ENCODE data around the gene HCFC1R1.

DNA sequence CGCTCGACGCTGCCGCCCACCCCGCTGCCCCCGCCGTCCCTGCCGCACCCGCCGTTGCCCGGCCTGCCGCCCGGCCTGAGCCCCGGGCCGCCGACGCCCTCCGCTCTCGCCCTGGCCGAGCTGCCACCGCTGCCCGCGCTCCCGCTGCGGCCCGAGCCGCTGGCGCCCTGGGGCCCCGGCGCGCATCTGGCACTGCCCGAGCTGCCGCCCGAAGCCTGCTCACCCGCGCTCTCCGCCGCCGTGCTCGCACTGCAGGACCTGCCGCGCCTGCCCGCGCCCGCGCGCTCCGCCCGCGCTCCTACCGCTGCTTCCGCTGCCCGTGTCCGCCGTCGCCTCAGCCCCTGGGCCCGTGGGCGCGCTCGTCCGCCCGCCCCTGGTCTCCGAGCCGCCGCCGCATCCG, 19.4 kb downstream of the HCFC1R1 start:
- TF ChIP-seq, protein P1, sequence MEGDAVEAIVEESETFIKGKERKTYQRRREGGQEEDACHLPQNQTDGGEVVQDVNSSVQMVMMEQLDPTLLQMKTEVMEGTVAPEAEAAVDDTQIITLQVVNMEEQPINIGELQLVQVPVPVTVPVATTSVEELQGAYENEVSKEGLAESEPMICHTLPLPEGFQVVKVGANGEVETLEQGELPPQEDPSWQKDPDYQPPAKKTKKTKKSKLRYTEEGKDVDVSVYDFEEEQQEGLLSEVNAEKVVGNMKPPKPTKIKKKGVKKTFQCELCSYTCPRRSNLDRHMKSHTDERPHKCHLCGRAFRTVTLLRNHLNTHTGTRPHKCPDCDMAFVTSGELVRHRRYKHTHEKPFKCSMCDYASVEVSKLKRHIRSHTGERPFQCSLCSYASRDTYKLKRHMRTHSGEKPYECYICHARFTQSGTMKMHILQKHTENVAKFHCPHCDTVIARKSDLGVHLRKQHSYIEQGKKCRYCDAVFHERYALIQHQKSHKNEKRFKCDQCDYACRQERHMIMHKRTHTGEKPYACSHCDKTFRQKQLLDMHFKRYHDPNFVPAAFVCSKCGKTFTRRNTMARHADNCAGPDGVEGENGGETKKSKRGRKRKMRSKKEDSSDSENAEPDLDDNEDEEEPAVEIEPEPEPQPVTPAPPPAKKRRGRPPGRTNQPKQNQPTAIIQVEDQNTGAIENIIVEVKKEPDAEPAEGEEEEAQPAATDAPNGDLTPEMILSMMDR (IDR thresholded peaks at IDR 0.05): no peak
- no peak for TF ChIP-seq EZH2 (IDR thresholded peaks at IDR 0.05; ENCODE audit: borderline replicate concordance, insufficient read depth, low read depth, low read length, poor library complexity, severe bottlenecking)
